SK-N-MC (cell line): ENCODE results near the gene C16orf96.

ENCODE experiments used
- EZH2 ChIP-seq: fragments of 200-600 bp; sonication (generic); IDR thresholded peaks from one replicate; pipeline ENCODE4 v1.6.1; 2017; ENCODE audit warnings: antibody characterized with exemption
- POLR2AphosphoS5 ChIP-seq: IDR thresholded peaks from 2 replicates; pipeline ENCODE4 v1.6.1; 2012; ENCODE audit warnings: mild to moderate bottlenecking, low read depth, low read length, borderline replicate concordance

DNA sequence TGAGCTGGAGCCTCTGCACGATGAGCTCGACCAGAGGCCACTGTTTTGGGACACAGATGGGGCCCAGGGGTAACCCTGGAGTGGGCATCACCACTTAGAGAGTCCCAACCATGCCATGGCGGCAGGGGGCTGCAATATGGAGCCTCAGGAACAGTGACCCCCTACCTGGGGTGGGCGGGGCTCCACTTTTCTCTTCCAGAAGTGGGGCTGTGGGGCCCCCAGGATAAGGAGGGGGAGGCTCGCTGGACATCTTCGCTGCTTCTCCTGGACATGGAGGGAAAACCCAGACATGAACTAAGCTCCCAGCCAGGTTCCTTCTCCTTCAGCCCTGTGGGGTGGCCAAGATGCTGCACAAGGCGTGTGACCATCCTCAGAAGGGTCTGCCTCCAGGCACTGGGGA is 42.3 kb upstream of the C16orf96 start:
- TF ChIP-seq EZH2 (no peak), POLR2AphosphoS5 (no peak)
